GM12892 (cell line): ENCODE results near the gene ZNF48.

Experiments used
- DNase-seq: peaks from one replicate; pipeline ENCODE4 v3.0.0; 2011; ENCODE audit not compliant: insufficient read length
- FAIRE-seq: peaks from 2 replicates; lab custom pipeline; 2011; peaks lifted over from hg19 to GRCh38; lab: Jason Lieb, UNC
- POLR2A ChIP-seq: IDR thresholded peaks from 2 replicates; pipeline ENCODE4 v1.6.1; 2011; ENCODE audit warnings: low read depth, low read length, control low read depth
- POLR2AphosphoS5 ChIP-seq: IDR thresholded peaks from 2 replicates; pipeline ENCODE4 v1.6.1; 2011; ENCODE audit warnings: low read depth, low read length, control low read depth
- TAF1 ChIP-seq: IDR thresholded peaks from 2 replicates; pipeline ENCODE4 v1.6.1; 2011; ENCODE audit warnings: low read depth, mild to moderate bottlenecking, control low read depth, low read length, borderline replicate concordance

ZNF48 gene

DNA sequence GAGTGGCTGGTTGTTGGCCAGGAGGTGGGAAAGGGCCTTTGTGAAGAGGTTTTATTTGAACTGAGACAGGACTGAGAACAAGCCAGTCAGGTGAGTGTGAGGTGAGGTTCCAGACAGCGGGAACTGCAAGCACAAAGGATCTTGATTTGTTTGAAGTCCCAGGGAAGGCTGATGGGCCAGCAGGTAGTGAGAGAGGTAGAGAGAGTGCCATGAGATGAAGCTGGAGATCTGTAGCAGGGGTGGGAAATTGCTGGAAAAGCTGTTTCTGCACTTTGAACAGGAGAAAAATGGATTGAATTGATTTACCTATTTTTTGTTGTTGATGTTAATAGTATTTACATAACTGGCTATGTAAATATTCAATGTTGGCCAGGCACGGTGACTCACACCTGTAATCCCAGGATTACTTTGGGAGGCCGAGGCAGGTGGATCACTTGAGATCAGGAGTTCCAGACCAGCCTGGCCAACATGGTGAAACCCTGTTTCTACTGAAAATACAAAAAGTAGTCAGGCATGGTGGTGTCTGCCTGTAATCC lies 42.4 kb downstream of the ZNF48 start:
- no peak for DNase-seq
- FAIRE-seq: no peak
- no peak for TF ChIP-seq POLR2A

DNA sequence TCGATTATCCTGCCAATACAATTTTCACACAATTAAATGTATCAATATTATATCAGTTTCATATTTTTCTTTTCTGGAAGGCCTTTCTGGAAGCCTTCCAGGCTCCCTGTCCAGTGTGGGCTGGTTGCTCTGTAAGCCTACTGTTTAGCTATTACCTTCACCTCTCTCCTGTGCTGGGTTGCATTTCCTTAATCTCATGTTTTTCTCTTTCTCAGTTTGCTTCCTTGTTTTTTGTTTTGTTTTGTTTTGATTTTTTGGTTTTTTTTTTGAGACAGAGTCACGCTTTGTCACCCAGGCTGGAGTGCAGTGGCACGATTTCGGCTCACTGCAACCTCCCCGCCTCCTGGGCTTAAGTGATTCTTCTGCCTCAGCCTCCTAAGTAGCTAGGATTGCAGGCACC lies 43.6 kb downstream of the ZNF48 start:
- FAIRE-seq (no peak), DNase-seq (no peak)
- TF ChIP-seq TAF1: no peak
- no peak for TF ChIP-seq POLR2AphosphoS5
- TF ChIP-seq POLR2A: no peak

DNA sequence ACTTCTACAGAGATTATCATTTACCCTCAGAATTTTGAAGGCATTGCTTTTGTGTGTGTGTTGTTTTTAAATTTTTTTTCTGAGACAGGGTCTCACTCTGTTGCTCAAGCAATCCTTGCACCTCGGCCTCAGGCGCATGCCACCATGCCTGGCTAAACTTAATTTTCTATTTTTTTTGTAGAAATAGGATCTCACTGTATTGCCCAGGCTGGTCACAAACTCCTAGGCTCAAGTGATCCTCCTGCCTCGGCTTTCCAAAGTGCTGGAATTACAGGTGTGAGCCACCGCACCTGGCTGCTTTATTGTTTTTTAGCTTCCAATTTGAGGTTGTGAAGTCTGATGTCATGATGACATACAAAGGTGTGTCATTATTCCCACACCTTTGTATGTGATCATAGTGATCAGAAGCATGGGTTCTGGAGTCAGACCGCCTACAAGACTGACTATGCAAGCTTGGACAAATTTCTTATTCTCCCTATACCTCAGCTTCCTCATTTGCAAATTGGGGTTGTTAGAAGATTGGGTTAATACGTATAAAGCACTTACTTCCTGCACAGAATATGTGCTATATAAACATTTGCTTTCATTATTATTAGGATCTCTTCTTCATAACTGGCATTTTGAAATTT lies 44.6 kb downstream of the ZNF48 start:
- FAIRE-seq: no peak
- TF ChIP-seq POLR2A (no peak), TAF1 (no peak), POLR2AphosphoS5 (no peak)
- no peak for DNase-seq

DNA sequence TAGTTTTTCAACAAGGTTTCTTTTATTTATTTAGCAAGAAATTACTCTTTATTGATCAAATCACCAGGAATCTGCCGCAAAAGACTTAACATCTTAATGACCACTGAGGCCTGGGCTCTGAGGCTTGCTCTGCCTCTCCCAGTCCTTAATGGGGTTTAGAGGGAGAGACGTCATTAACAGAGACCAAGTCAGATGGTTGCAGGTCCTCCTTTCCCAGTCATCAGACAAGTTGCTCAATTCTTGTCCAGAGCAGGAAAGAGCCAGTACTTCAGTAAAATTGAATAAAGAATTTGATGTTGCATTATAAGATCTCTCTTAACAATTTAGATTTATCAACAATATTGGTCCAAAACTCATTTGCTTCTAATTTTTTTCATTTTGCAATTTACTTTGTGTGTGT lies 48.4 kb downstream of the ZNF48 start:
- no peak for DNase-seq
- FAIRE-seq: no peak
- no peak for TF ChIP-seq TAF1
- no peak for TF ChIP-seq POLR2AphosphoS5
- TF ChIP-seq POLR2A: no peak

DNA sequence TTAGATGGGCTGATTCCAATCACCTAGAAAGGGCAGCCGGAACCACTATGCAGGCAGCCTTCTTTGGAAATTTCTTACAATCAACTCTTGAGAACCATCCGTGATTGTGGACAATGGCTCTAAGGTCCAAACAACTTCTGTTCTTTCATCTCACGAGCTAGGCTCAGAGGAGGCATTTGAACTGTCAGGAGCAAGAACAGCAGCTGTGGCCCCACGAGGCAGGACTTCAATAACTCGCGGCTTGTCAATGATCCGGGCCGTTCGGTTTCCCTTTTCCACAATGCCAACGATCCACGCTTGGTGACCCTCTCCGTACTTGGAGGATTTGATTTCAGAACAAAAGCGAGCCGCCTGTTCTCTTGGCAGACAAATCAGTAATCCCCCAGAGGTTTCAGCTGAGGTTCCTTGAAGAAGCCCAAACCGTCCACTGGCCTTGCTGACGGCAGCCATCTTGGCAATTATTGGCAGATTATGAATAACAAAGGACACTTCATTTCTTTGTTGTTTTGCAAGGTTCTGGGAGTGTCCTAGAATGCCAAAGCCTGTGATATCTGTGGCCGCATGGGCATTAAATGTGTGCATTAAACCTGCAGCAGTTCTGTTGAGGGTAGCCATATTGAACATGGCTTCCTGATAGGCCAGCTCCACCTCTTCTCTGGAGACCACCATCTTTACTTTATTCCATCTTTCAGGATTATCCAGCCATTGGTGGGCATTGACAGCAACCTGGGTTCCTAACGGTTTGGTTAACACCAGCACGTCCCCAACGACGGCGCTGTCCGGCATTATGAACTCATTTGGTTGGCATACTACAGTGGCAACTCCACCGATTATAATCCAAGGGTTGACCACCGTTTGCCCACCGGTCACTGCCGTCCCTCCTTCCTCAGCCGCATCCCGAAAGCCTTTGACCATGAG lies 49.3 kb downstream of the ZNF48 start:
- DNase-seq: no peak
- TF ChIP-seq TAF1: no peak
- TF ChIP-seq POLR2AphosphoS5: no peak; the same call in 1 of the 2 replicates
- TF ChIP-seq POLR2A: no peak
- no peak for FAIRE-seq

DNA sequence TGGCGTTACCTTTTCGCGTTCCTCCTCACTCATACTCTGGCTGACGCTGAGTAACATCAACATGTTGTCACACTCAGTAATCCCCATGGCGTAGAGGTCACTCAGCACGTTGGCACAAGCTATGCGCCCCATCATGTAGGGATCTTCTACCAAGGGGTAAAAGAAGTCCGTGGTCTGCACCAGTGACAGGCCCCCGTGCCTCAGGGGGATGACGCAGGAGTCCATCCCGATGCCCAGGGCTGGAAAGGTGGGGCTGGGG lies 49.9 kb downstream of the ZNF48 start:
- no peak for DNase-seq
- peak; percentile 64 for FAIRE-seq

DNA sequence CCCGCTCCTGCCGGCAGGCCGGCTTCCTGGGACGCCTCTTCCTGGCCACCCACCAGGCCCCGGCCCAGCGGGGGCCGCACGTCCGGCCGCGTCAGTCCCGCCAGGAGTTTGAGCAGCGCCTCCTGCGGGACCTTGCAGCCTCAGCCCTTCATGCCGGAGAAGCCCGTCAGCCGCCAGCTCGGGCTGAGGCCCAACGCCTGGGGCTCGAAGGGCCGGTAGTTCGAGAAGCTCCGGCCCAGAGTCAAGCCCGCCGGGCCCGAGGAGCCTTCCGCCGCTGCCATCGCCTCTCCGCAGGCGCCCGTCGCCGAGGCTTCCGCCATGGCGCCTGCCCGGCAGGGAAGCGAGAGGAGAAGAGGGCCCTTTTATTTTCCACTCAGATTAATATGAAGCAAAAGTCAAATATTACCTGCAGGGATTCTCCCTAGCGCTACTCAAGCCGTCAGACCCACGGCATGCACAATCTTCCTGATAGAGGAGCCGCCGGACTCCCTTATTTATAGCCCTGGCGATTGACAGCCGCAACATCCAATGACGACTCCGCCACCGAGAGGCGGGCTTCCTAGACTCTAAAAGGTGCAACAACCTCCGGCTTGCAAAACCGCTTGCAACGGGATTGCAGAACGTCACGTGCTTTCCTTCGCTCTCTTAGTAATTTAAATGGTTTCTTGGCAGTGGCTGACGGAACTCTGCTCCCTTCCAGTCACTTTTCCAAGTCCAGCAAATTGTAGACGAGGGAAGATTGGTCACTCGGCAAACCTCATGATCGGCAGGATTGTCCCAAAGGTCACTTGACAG lies 50.4 kb downstream of the ZNF48 start, which contains the start of gene SEPHS2:
TSS of gene SEPHS2 (minus strand) at position 467 of the 795 bp plus-strand sequence. CDS start at position 320, 147 bp downstream.
- no peak for TF ChIP-seq TAF1
- peak; percentile 88 for TF ChIP-seq POLR2AphosphoS5
- peak; percentile 90 for TF ChIP-seq POLR2A
- peak; percentile 86 for DNase-seq
- FAIRE-seq: peak; percentile 40

More for the DNA sequence above, 49.9 kb downstream of the ZNF48 start:
- TF ChIP-seq POLR2A: no peak
- no peak; the same call in 1 of the 2 replicates for TF ChIP-seq TAF1
- no peak for TF ChIP-seq POLR2AphosphoS5

DNA sequence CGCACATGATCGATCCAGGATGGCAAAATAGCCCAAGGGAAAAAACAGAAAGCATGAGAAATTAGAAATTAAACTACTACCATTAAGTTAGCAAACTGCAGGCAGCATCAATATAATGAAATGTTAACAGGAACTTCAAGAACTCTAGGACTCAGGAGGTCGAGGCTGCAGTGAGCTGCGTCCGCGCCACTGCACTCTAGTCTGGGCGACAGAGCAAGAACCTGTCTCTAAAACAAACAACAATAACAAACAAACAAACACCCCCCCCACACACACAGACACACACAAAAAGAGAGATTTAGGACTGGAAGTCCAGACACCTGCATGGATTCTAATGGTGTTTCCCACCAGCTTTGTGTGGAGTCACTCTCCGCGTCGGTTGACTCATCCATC lies 51.0 kb downstream of the ZNF48 start:
- TF ChIP-seq TAF1: no peak
- no peak for TF ChIP-seq POLR2A
- TF ChIP-seq POLR2AphosphoS5: no peak
- DNase-seq: no peak
- FAIRE-seq: no peak

DNA sequence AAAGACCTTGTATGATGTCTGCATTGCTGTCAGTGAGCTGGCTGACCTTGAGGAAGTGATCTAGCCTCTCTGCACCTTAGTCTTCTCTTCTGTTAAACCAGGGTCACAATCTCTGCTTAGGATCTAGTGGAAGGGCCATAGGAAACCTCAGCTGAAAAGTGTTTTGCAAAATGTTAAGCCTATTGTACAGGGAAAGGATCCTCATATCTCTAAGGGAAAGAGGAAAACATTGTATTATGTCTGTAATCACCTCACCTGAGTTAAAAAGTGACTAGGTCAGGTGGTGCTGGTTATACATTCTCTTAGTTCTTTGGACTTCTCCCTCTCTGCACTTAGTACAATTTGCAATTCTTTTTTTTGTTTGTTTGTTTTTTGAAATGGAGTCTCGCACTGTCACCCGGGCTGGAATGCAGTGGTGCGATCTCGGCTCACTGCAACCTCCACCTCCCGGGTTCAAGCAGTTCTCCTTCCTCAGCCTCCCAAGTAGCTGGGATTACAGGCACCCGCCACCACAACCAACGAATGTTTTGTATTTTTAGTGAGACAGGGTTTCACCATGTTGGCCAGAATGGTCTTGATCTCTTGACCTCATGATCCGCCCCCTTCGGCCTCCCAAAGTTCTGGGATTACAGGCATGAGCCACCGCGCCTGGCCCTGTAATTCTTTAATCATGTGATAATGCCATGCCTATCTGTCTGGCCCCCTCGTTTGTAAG lies 52.4 kb downstream of the ZNF48 start:
- FAIRE-seq (no peak), DNase-seq (no peak)
- TF ChIP-seq POLR2AphosphoS5 (no peak), TAF1 (no peak), POLR2A (no peak)

DNA sequence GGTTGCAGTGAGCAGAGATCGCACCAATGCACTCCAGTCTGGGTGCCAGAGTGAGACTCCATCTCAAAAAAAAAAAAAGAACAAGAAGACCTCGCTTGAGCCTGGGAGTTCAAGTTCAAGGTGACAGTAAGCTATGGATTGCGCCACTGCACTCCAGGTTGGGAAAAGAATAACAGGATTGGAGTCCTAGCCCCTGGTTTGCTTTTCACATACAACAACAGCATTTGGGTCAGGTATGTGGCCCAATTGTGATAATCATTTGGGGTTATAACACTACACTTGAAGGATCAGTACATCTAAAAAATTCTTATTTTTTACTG lies 53.9 kb downstream of the ZNF48 start:
- FAIRE-seq (no peak), DNase-seq (no peak)
- TF ChIP-seq TAF1 (no peak), POLR2A (no peak), POLR2AphosphoS5 (no peak)
